OCI-LY3 (cell line): ENCODE measurements around the gene ATP6V1G2.

Source experiments
- CTCF ChIP-seq: fragments of 200-600, 300-600 bp; sonication (generic); IDR thresholded peaks from 2 replicates; pipeline ENCODE4 v1.5.1; 2014; ENCODE audit warnings: antibody characterized with exemption, low read length, low read depth
- EZH2phosphoT487 ChIP-seq: fragments of 200-600 bp; shearing (Covaris generic); IDR thresholded peaks from 2 replicates; pipeline ENCODE4 v1.6.1; 2018; ENCODE audit warnings: antibody characterized with exemption, mixed run types, low read depth

DNA sequence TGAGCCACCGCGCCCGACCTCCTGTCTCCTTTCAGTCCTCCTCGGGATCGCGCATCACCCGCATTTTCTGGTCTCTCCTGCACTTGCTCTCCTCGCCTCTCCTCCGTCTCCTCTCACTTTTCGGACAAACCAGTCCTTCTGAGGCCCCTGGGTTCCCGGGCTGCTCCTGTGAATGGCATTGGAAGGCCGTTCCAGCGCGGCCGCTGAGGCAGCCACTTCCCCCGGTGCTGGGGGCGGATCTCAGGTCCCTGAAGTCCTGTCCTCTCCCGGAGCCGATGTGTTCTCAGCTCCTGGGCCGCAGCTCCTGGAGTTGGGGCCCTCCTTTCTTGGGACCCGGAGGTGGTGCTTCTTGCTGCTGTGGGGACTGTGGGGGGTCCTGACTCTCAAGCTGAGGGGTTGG, 47.7 kb downstream of the ATP6V1G2 start:
- TF ChIP-seq CTCF (no peak), EZH2phosphoT487 (no peak)
